ENCODE results near the gene FSTL4. TPM values are rescaled to one million over a fixed set of nuclear protein-coding genes. Genes with fewer than 3 reads are reported as not detected.

The FSTL4 gene
- polyA plus RNA-seq, 4 donors, result 0.25 to 1.5 TPM; not detected in 2

GRCh38 chr5:133238426-133239205, 373.7 kb downstream of the FSTL4 start:
- DNase-seq, result no peak
- Histone ChIP-seq H3K4me3 (ENCODE audit: low read depth in 1 of 3, low read length in 3 of 3) (no peak overlapping the region), H3K27ac (ENCODE audit: low read depth in 1 of 3, low read length in 2 of 3) (no peak overlapping the region), H3K9me3 (ENCODE audit: control insufficient read depth in 2 of 2, insufficient read depth in 1 of 2, low read depth in 1 of 2, low read length in 1 of 2) (no peaks in the 10 kb centered on the region), H3K36me3 (ENCODE audit: control insufficient read depth in 3 of 3, insufficient read depth in 2 of 3, low read depth in 1 of 3, low read length in 3 of 3) (no peaks in the 10 kb centered on the region), H3K27me3 (ENCODE audit: control insufficient read depth in 3 of 3, insufficient read depth in 3 of 3, low read length in 3 of 3) (no peaks in the 10 kb centered on the region), H3K4me1 (ENCODE audit: control insufficient read depth in 3 of 3, insufficient read depth in 2 of 3, low read depth in 1 of 3, low read length in 2 of 3) (peaks cover 0 to 3% (median under 1%) of the 10 kb centered on the region in 3 donors)
- no peak for FAIRE-seq
- 93 to 95% (median 93%) methylated on average over 20 to 35 of the region's 35 CpGs for WGBS, 3 donors

GRCh38 chr5:133236976-133237375, 375.4 kb downstream of the FSTL4 start:
- 72 to 86% (median 81%) methylated on average over 12 of the region's 12 CpGs for WGBS, 3 donors
- FAIRE-seq (no peak), DNase-seq (no peak)
- no peaks in the 10 kb centered on the region for H3K36me3 ChIP-seq (ENCODE audit: control insufficient read depth in 3 of 3, insufficient read depth in 2 of 3, low read depth in 1 of 3, low read length in 3 of 3)
- H3K4me1 ChIP-seq (ENCODE audit: control insufficient read depth in 3 of 3, insufficient read depth in 2 of 3, low read depth in 1 of 3, low read length in 2 of 3), result peaks cover 3 to 9% (median 5%) of the 10 kb centered on the region in 3 donors
- no peaks in the 10 kb centered on the region for H3K27me3 ChIP-seq (ENCODE audit: control insufficient read depth in 3 of 3, insufficient read depth in 3 of 3, low read length in 3 of 3)
- H3K9me3 ChIP-seq (ENCODE audit: control insufficient read depth in 2 of 2, insufficient read depth in 1 of 2, low read depth in 1 of 2, low read length in 1 of 2), result no peaks in the 10 kb centered on the region
- H3K27ac ChIP-seq (ENCODE audit: low read depth in 1 of 3, low read length in 2 of 3), result no peak overlapping the region
- H3K4me3 ChIP-seq (ENCODE audit: low read depth in 1 of 3, low read length in 3 of 3), result no peak overlapping the region

GRCh38 chr5:133236541-133236951, 375.8 kb downstream of the FSTL4 start:
- Histone ChIP-seq H3K9me3 (ENCODE audit: control insufficient read depth in 2 of 2, insufficient read depth in 1 of 2, low read depth in 1 of 2, low read length in 1 of 2) (no peaks in the 10 kb centered on the region), H3K36me3 (ENCODE audit: control insufficient read depth in 3 of 3, insufficient read depth in 2 of 3, low read depth in 1 of 3, low read length in 3 of 3) (no peaks in the 10 kb centered on the region), H3K4me1 (ENCODE audit: control insufficient read depth in 3 of 3, insufficient read depth in 2 of 3, low read depth in 1 of 3, low read length in 2 of 3) (peaks cover 3 to 12% (median 5%) of the 10 kb centered on the region in 3 donors), H3K27me3 (ENCODE audit: control insufficient read depth in 3 of 3, insufficient read depth in 3 of 3, low read length in 3 of 3) (no peaks in the 10 kb centered on the region), H3K4me3 (ENCODE audit: low read depth in 1 of 3, low read length in 3 of 3) (no peak overlapping the region), H3K27ac (ENCODE audit: low read depth in 1 of 3, low read length in 2 of 3) (no peak overlapping the region)
- FAIRE-seq, result no peak
- DNase-seq, result no peak
- 82 to 92% (median 89%) methylated on average over 8 of the region's 8 CpGs for WGBS, 3 donors

GRCh38 chr5:133235696-133236426, 376.5 kb downstream of the FSTL4 start:
- no peaks in the 10 kb centered on the region for H3K36me3 ChIP-seq (ENCODE audit: control insufficient read depth in 3 of 3, insufficient read depth in 2 of 3, low read depth in 1 of 3, low read length in 3 of 3)
- H3K27me3 ChIP-seq (ENCODE audit: control insufficient read depth in 3 of 3, insufficient read depth in 3 of 3, low read length in 3 of 3), result no peaks in the 10 kb centered on the region
- 74 to 79% (median 75%) methylated on average over 9 of the region's 9 CpGs for WGBS, 3 donors
- no peak overlapping the region for H3K4me3 ChIP-seq (ENCODE audit: low read depth in 1 of 3, low read length in 3 of 3)
- DNase-seq, result peak in 1 of 2 donors; percentile 22
- peaks cover 3 to 12% (median 7%) of the 10 kb centered on the region in 3 donors for H3K4me1 ChIP-seq (ENCODE audit: control insufficient read depth in 3 of 3, insufficient read depth in 2 of 3, low read depth in 1 of 3, low read length in 2 of 3)
- no peak for FAIRE-seq
- no peaks in the 10 kb centered on the region for H3K9me3 ChIP-seq (ENCODE audit: control insufficient read depth in 2 of 2, insufficient read depth in 1 of 2, low read depth in 1 of 2, low read length in 1 of 2)
- no peak overlapping the region for H3K27ac ChIP-seq (ENCODE audit: low read depth in 1 of 3, low read length in 2 of 3)

- H3K36me3 ChIP-seq (ENCODE audit: control insufficient read depth in 3 of 3, insufficient read depth in 2 of 3, low read depth in 1 of 3, low read length in 3 of 3), result no peaks in the 10 kb centered on the region
- H3K27me3 ChIP-seq (ENCODE audit: control insufficient read depth in 3 of 3, insufficient read depth in 3 of 3, low read length in 3 of 3), result no peaks in the 10 kb centered on the region
- WGBS, 3 donors, result 93 to 96% (median 94%) methylated on average over 6 of the region's 6 CpGs
- peaks cover 3 to 12% (median 7%) of the 10 kb centered on the region in 3 donors for H3K4me1 ChIP-seq (ENCODE audit: control insufficient read depth in 3 of 3, insufficient read depth in 2 of 3, low read depth in 1 of 3, low read length in 2 of 3)
- H3K27ac ChIP-seq (ENCODE audit: low read depth in 1 of 3, low read length in 2 of 3), result no peak overlapping the region
- DNase-seq (no peak), FAIRE-seq (no peak)
- no peaks in the 10 kb centered on the region for H3K9me3 ChIP-seq (ENCODE audit: control insufficient read depth in 2 of 2, insufficient read depth in 1 of 2, low read depth in 1 of 2, low read length in 1 of 2)
- H3K4me3 ChIP-seq (ENCODE audit: low read depth in 1 of 3, low read length in 3 of 3), result no peak overlapping the region
Observed at GRCh38 chr5:133234911-133235310, 377.4 kb downstream of the FSTL4 start.

GRCh38 chr5:133234273-133234672, 378.1 kb downstream of the FSTL4 start:
- no peak overlapping the region for H3K27ac ChIP-seq (ENCODE audit: low read depth in 1 of 3, low read length in 2 of 3)
- no peak overlapping the region for H3K4me3 ChIP-seq (ENCODE audit: low read depth in 1 of 3, low read length in 3 of 3)
- 69 to 80% (median 74%) methylated on average over 3 of the region's 3 CpGs for WGBS, 3 donors
- no peaks in the 10 kb centered on the region for H3K9me3 ChIP-seq (ENCODE audit: control insufficient read depth in 2 of 2, insufficient read depth in 1 of 2, low read depth in 1 of 2, low read length in 1 of 2)
- DNase-seq (no peak), FAIRE-seq (no peak)
- H3K36me3 ChIP-seq (ENCODE audit: control insufficient read depth in 3 of 3, insufficient read depth in 2 of 3, low read depth in 1 of 3, low read length in 3 of 3), result no peaks in the 10 kb centered on the region
- H3K27me3 ChIP-seq (ENCODE audit: control insufficient read depth in 3 of 3, insufficient read depth in 3 of 3, low read length in 3 of 3), result no peaks in the 10 kb centered on the region
- H3K4me1 ChIP-seq (ENCODE audit: control insufficient read depth in 3 of 3, insufficient read depth in 2 of 3, low read depth in 1 of 3, low read length in 2 of 3), result peaks cover 3 to 12% (median 7%) of the 10 kb centered on the region in 3 donors

GRCh38 chr5:133233616-133234015, 378.7 kb downstream of the FSTL4 start:
- Histone ChIP-seq H3K27me3 (ENCODE audit: control insufficient read depth in 3 of 3, insufficient read depth in 3 of 3, low read length in 3 of 3) (no peaks in the 10 kb centered on the region), H3K4me3 (ENCODE audit: low read depth in 1 of 3, low read length in 3 of 3) (no peak overlapping the region), H3K9me3 (ENCODE audit: control insufficient read depth in 2 of 2, insufficient read depth in 1 of 2, low read depth in 1 of 2, low read length in 1 of 2) (no peaks in the 10 kb centered on the region), H3K27ac (ENCODE audit: low read depth in 1 of 3, low read length in 2 of 3) (no peak overlapping the region), H3K36me3 (ENCODE audit: control insufficient read depth in 3 of 3, insufficient read depth in 2 of 3, low read depth in 1 of 3, low read length in 3 of 3) (no peaks in the 10 kb centered on the region), H3K4me1 (ENCODE audit: control insufficient read depth in 3 of 3, insufficient read depth in 2 of 3, low read depth in 1 of 3, low read length in 2 of 3) (peaks cover 3 to 12% (median 7%) of the 10 kb centered on the region in 3 donors)
- no peak for DNase-seq
- 80 to 89% (median 83%) methylated on average over 9 of the region's 9 CpGs for whole genome bisulfite sequencing, 3 donors
- no peak for FAIRE-seq

GRCh38 chr5:133232911-133233310, 379.4 kb downstream of the FSTL4 start:
- 47 to 80% (median 65%) methylated on average over 7 of the region's 7 CpGs for WGBS, 3 donors
- Histone ChIP-seq H3K36me3 (ENCODE audit: control insufficient read depth in 3 of 3, insufficient read depth in 2 of 3, low read depth in 1 of 3, low read length in 3 of 3) (no peaks in the 10 kb centered on the region), H3K27me3 (ENCODE audit: control insufficient read depth in 3 of 3, insufficient read depth in 3 of 3, low read length in 3 of 3) (no peaks in the 10 kb centered on the region), H3K4me3 (ENCODE audit: low read depth in 1 of 3, low read length in 3 of 3) (no peak overlapping the region), H3K9me3 (ENCODE audit: control insufficient read depth in 2 of 2, insufficient read depth in 1 of 2, low read depth in 1 of 2, low read length in 1 of 2) (no peaks in the 10 kb centered on the region), H3K4me1 (ENCODE audit: control insufficient read depth in 3 of 3, insufficient read depth in 2 of 3, low read depth in 1 of 3, low read length in 2 of 3) (peaks cover 3 to 12% (median 7%) of the 10 kb centered on the region in 3 donors), H3K27ac (ENCODE audit: low read depth in 1 of 3, low read length in 2 of 3) (no peak overlapping the region)
- FAIRE-seq (no peak), DNase-seq (no peak)

Data from small intestine (tissue), 7 donors.